Measurements from ENCODE around the gene BRSK1. TPM values are rescaled to one million over a fixed set of nuclear protein-coding genes. Genes with fewer than 3 reads are reported as not detected.

BRSK1 gene
- total and polyA plus RNA-seq, 2 donors from 2014 or later: 1.4 to 6.5 TPM

- Histone ChIP-seq H3K4me1 (ENCODE audit: control insufficient read depth in 2 of 3, insufficient read depth in 2 of 3, low read depth in 1 of 3, low read length in 3 of 3) (peaks cover 0 to 6% (median 0%) of the 10 kb centered on the region in 3 donors), H3K4me3 (ENCODE audit: low read length in 3 of 3) (peak overlapping the region in 2 of 3 donors; percentile 42 to 99), H3K9ac (ENCODE audit: low read length in 3 of 3) (no peak overlapping the region), H3K27ac (ENCODE audit: low read depth in 2 of 2, low read length in 2 of 2) (no peak overlapping the region), H3K27me3 (ENCODE audit: control insufficient read depth, insufficient read depth, low read length) (no peaks in the 10 kb centered on the region), H3K36me3 (ENCODE audit: control insufficient read depth in 2 of 3, insufficient read depth in 3 of 3, low read length in 3 of 3) (peaks cover 0 to 14% (median under 1%) of the 10 kb centered on the region in 3 donors), H3K9me3 (ENCODE audit: control insufficient read depth in 2 of 3, insufficient read depth in 1 of 3, low read length in 3 of 3) (no peaks in the 10 kb centered on the region)
- no peak for FAIRE-seq
- DNase-seq: no peak
- no peak for TF ChIP-seq CTCF (IDR thresholded peaks at IDR 0.05; ENCODE audit: borderline replicate concordance, extremely low read depth, insufficient read depth)
- intact Hi-C loops (cut with DNase I): no loop called here
Measured at GRCh38 chr19:55278391-55279135, 5.2 kb upstream of the BRSK1 start.

GRCh38 chr19:55279340-55279739 lies 4.5 kb upstream of the BRSK1 start:
- FAIRE-seq (no peak), DNase-seq (peak in 2 of 5 donors; percentile 58 to 64)
- Histone ChIP-seq H3K27me3 (ENCODE audit: control insufficient read depth, insufficient read depth, low read length) (no peaks in the 10 kb centered on the region), H3K4me3 (ENCODE audit: low read length in 3 of 3) (peak overlapping the region; percentile 82 to 99 (median 92)), H3K4me1 (ENCODE audit: control insufficient read depth in 2 of 3, insufficient read depth in 2 of 3, low read depth in 1 of 3, low read length in 3 of 3) (peaks cover 0 to 6% (median 0%) of the 10 kb centered on the region in 3 donors), H3K9me3 (ENCODE audit: control insufficient read depth in 2 of 3, insufficient read depth in 1 of 3, low read length in 3 of 3) (no peaks in the 10 kb centered on the region), H3K27ac (ENCODE audit: low read depth in 2 of 2, low read length in 2 of 2) (peak overlapping the region in 1 of 2 donors; percentile 78), H3K9ac (ENCODE audit: low read length in 3 of 3) (peak overlapping the region; percentile 15 to 87 (median 85)), H3K36me3 (ENCODE audit: control insufficient read depth in 2 of 3, insufficient read depth in 3 of 3, low read length in 3 of 3) (peaks cover 0 to 13% (median 0%) of the 10 kb centered on the region in 3 donors)
- no peak for TF ChIP-seq CTCF (IDR thresholded peaks at IDR 0.05; ENCODE audit: borderline replicate concordance, extremely low read depth, insufficient read depth)
- intact Hi-C loops (cut with DNase I): no loop called here

GRCh38 chr19:55279770-55280643 lies 3.8 kb upstream of the BRSK1 start, which contains the start of gene HSPBP1:
Gene HSPBP1, minus strand, starts transcription at chr19:55280110. Its CDS starts 502 bp downstream, at chr19:55279608.
- peaks cover 0 to 6% (median 0%) of the 10 kb centered on the region in 3 donors for H3K4me1 ChIP-seq (ENCODE audit: control insufficient read depth in 2 of 3, insufficient read depth in 2 of 3, low read depth in 1 of 3, low read length in 3 of 3)
- H3K9ac ChIP-seq (ENCODE audit: low read length in 3 of 3): peak within 1 kb of the TSS; percentile 15 to 87 (median 85)
- peak within 1 kb of the TSS; percentile 82 to 99 (median 92) for H3K4me3 ChIP-seq (ENCODE audit: low read length in 3 of 3)
- intact Hi-C loops (cut with DNase I): no loop called here
- H3K27me3 ChIP-seq (ENCODE audit: control insufficient read depth, insufficient read depth, low read length): no peaks in the 10 kb centered on the region
- FAIRE-seq (no peak), DNase-seq (peak; percentile 97 to 99 (median 98))
- H3K9me3 ChIP-seq (ENCODE audit: control insufficient read depth in 2 of 3, insufficient read depth in 1 of 3, low read length in 3 of 3): no peaks in the 10 kb centered on the region
- TF ChIP-seq CTCF (IDR thresholded peaks at IDR 0.05; ENCODE audit: borderline replicate concordance, extremely low read depth, insufficient read depth): no peak
- H3K36me3 ChIP-seq (ENCODE audit: control insufficient read depth in 2 of 3, insufficient read depth in 3 of 3, low read length in 3 of 3): peaks cover 0 to 8% (median 0%) of the 10 kb centered on the region in 3 donors
- H3K27ac ChIP-seq (ENCODE audit: low read depth in 2 of 2, low read length in 2 of 2): peak within 1 kb of the TSS; percentile 74 to 78
